Right atrium auricular region (tissue), 2 donors: Measurements from ENCODE around the gene PLET1. TPM values are rescaled to one million over a fixed set of nuclear protein-coding genes. Genes with fewer than 3 reads are reported as not detected.

Source experiments
- DNase-seq: peaks from one replicate; pipeline ENCODE4 v3.0.0-alpha.2; 2019; ENCODE audit warnings: low spot score
- H3K27ac ChIP-seq, 2 donors: fragments of 200-600 bp; sonication (generic); 1 replicate in 1 of 2; 2 replicates in 1 of 2; pipeline ENCODE4 v1.5.1; 2016 to 2019
- H3K27me3 ChIP-seq, 2 donors: fragments of 200-600 bp; sonication (generic); one replicate each; pipeline versions ENCODE4 v1.5.1 to v1.6.0; 2017 to 2019
- H3K36me3 ChIP-seq: fragments of 200-600 bp; sonication (generic); one replicate; pipeline ENCODE4 v1.5.1; 2016
- H3K4me1 ChIP-seq, 2 donors: fragments of 200-600 bp; sonication (generic); one replicate each; pipeline versions ENCODE4 v1.5.1 to v1.6.0; 2017 to 2019
- H3K4me3 ChIP-seq, 2 donors: fragments of 200-600 bp; sonication (generic); 1 replicate in 1 of 2; 2 replicates in 1 of 2; pipeline ENCODE4 v1.5.1; 2017 to 2019; ENCODE audit warnings: mild to moderate bottlenecking in 1 of 2, moderate library complexity in 1 of 2
- H3K9me3 ChIP-seq, 2 donors: fragments of 200-600 bp; sonication (generic); one replicate each; pipeline ENCODE4 v1.5.1; 2019
- total RNA-seq, 2 donors: library from RNA; depleted of rRNA; stranded (reverse); fragments of >200 nt; gene quantifications; one replicate each; pipeline ENCODE4 v1.1.0, GENCODE V29; 2016
- TF ChIP-seq, protein P1 (sequence below), 2 donors: fragments of 200-600 bp; sonication (generic); IDR thresholded peaks; one replicate each; pipeline ENCODE4 v1.5.1; 2019; ENCODE audit warnings: antibody characterized with exemption in 2 of 2

The PLET1 gene
- total RNA-seq, 2 donors from 2014 or later: not detected

DNA sequence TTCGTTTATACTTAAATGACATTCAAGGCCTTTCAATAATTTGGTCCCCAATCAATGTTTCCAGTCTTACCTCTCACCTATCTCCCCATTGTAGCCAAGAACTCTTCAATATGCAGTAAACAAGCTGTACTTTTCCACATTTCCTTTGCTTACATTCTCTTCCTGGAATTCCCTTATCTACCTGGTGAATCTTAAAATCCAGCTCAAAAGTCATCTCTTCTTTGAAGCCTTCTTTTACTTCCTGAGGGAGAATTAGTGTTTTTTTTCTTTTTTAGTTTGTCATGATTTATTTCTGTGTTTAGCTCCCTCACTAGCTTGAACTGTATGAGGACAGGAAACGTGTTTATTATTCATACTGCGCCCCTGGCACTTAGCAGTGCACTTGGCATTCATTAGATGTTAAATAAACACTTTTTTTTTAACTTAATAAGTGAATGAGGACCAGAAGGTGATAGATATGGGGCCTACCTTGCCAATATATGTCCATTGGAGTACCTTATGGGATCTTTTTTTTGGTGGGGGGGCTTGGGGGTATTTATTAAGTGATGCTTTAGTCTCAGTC, 39.3 kb downstream of the PLET1 start:
- H3K36me3 ChIP-seq: peaks cover 20% of the 10 kb centered on the region
- H3K4me1 ChIP-seq: no peaks in the 10 kb centered on the region
- H3K27ac ChIP-seq: no peak overlapping the region
- TF ChIP-seq, protein P1, sequence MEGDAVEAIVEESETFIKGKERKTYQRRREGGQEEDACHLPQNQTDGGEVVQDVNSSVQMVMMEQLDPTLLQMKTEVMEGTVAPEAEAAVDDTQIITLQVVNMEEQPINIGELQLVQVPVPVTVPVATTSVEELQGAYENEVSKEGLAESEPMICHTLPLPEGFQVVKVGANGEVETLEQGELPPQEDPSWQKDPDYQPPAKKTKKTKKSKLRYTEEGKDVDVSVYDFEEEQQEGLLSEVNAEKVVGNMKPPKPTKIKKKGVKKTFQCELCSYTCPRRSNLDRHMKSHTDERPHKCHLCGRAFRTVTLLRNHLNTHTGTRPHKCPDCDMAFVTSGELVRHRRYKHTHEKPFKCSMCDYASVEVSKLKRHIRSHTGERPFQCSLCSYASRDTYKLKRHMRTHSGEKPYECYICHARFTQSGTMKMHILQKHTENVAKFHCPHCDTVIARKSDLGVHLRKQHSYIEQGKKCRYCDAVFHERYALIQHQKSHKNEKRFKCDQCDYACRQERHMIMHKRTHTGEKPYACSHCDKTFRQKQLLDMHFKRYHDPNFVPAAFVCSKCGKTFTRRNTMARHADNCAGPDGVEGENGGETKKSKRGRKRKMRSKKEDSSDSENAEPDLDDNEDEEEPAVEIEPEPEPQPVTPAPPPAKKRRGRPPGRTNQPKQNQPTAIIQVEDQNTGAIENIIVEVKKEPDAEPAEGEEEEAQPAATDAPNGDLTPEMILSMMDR (IDR thresholded peaks at IDR 0.05): no peak
- no peak overlapping the region for H3K4me3 ChIP-seq
- no peaks in the 10 kb centered on the region for H3K27me3 ChIP-seq
- DNase-seq: no peak
- no peaks in the 10 kb centered on the region for H3K9me3 ChIP-seq

DNA sequence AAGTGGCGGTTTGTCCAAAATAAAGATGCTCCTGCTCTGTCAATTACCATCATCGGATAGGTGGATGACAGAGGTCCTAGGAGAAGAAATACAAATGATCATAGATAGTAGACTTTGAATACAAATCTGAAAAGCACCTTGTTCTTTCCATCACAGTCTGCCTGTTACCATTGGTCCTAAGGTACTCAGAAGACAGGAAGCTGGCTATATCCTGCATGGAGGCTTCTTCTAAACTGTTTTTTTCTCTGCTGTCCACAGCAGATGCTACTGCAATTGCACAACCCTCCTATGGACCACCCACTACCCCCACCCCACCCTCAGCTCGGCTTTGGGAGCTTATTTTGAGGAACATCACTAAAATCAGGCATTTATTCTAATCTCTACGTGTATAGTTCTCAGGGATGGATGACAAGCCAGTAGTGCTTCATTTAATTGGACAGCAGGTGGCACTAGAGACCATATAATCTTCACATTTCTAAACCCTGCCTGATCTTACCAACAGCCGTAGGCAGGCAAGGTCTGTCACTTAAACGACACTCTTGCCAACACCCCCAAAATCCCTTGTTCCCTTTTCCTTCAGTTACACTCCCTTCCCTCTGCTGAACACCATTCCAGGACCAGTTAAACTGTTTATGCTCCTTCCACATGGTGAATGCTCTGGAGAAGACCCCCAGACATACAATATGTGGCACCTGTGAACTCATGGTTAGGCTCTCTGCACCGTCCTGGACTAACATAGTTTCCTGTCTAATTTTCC, 41.0 kb downstream of the PLET1 start:
- no peaks in the 10 kb centered on the region for H3K27me3 ChIP-seq
- no peak overlapping the region for H3K4me3 ChIP-seq
- no peak for DNase-seq
- H3K9me3 ChIP-seq: no peaks in the 10 kb centered on the region
- TF ChIP-seq, protein P1 (IDR thresholded peaks at IDR 0.05): peak; percentile 50 to 86
- H3K36me3 ChIP-seq: peaks cover 25% of the 10 kb centered on the region
- no peak overlapping the region for H3K27ac ChIP-seq
- no peaks in the 10 kb centered on the region for H3K4me1 ChIP-seq

DNA sequence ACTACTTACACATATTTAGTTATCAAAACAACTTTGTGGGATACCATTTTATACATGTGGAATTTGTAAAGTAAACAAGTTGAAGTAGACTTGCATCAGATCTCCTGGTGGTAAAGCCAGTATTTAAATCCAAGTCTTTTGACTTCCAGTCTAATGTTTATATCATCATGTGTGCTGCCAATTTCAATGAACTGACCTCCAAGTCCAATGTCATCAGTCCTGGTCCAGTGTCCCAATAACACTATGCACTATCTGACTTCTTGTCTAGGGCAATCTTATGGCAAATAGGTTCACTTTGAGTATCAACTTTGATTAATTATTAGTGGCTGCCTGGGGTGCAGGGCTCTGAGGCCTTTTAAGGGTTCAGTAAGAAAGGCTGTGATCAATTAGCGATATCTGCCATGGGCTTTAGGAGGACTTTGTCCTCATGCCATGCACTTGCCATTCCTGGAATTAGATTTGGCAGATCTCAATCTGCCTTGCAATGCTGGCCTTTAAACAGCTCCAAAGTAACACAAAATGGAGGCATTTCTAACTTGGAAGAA, 44.0 kb downstream of the PLET1 start:
- peaks cover 24% of the 10 kb centered on the region for H3K36me3 ChIP-seq
- TF ChIP-seq, protein P1 (IDR thresholded peaks at IDR 0.05): no peak

DNA sequence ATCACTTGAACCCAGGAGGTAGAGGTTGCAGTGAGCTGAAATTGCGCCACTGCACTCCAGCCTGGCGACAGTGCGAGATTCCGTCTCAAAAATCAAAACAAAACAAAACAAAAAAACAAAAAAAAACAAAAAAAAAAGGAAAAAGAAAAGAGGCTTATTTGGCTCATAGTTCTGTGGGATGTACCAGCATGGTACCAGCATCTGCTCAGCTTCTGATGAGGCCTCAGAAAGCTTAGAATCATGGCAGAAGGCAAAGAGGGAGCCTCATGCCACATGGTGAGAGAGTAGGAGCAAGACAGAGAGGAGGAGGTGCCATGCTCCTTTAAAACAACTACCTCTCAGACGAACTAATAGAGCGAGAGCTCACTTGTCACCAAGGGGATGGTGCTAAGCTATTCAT, 45.0 kb downstream of the PLET1 start:
- Histone ChIP-seq H3K36me3 (peaks cover 24% of the 10 kb centered on the region), H3K4me1 (peaks cover 0 to 7% of the 10 kb centered on the region in 2 donors), H3K27ac (no peak overlapping the region), H3K27me3 (no peaks in the 10 kb centered on the region), H3K4me3 (no peak overlapping the region), H3K9me3 (no peaks in the 10 kb centered on the region)
- TF ChIP-seq, protein P1 (IDR thresholded peaks at IDR 0.05): no peak
- no peak for DNase-seq

More for the DNA sequence above, 44.0 kb downstream of the PLET1 start:
- H3K9me3 ChIP-seq: no peaks in the 10 kb centered on the region
- no peaks in the 10 kb centered on the region for H3K27me3 ChIP-seq
- no peak for DNase-seq
- peaks cover 0 to 7% of the 10 kb centered on the region in 2 donors for H3K4me1 ChIP-seq
- no peak overlapping the region for H3K27ac ChIP-seq
- no peak overlapping the region for H3K4me3 ChIP-seq

DNA sequence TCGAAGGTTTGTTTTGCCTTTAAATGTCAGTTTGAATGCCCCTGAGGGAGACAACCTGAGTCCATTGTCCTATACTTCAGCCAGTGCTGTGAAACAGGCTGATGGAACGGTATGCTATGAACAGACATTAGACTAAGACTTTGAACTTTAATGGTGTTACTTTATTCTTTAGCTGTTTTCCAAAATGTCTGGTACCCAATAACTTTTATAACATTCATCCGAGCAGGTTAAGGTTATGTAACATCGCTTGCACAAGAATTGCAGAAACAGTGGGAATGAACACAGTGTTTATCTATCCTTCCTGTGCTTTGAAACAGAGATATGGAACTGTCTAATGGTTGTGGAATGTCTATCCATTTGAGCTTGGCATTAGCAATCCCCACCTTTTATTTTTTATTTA, 46.9 kb downstream of the PLET1 start:
- Histone ChIP-seq H3K9me3 (no peaks in the 10 kb centered on the region), H3K4me3 (no peak overlapping the region), H3K36me3 (peaks cover 24% of the 10 kb centered on the region), H3K4me1 (peaks cover 0 to 7% of the 10 kb centered on the region in 2 donors), H3K27ac (no peak overlapping the region), H3K27me3 (no peaks in the 10 kb centered on the region)
- TF ChIP-seq, protein P1 (IDR thresholded peaks at IDR 0.05): no peak
- no peak for DNase-seq
